DND-41 (cell line): Measurements from ENCODE around the gene COPG2.

ENCODE experiments used
- ATAC-seq: fragments of 200-7000 bp; cut with Tn5 transposase; 3 replicates; pipeline ENCODE4 v1.9.1; 2021; ENCODE audit warnings: low read depth; ENCODE audit not compliant: insufficient read depth
- DNase-seq: peaks from one replicate; pipeline ENCODE4 v3.0.0-alpha.2; 2020
- H2AFZ ChIP-seq: 2 replicates; pipeline ENCODE4 v1.6.0; 2012; ENCODE audit warnings: low read depth, low read length
- H3K27ac ChIP-seq: 2 replicates; pipeline ENCODE4 v1.5.1; 2012; ENCODE audit warnings: low read length, inconsistent platforms
- H3K27me3 ChIP-seq: fragments of 200-600 bp; sonication (generic); 2 replicates; pipeline ENCODE4 v1.6.0; 2012; ENCODE audit warnings: low read length, mild to moderate bottlenecking, inconsistent platforms; ENCODE audit not compliant: insufficient read depth, poor library complexity
- H3K36me3 ChIP-seq: 2 replicates; pipeline ENCODE4 v1.5.1; 2012; ENCODE audit warnings: low read length, inconsistent platforms; ENCODE audit not compliant: insufficient read depth
- H3K4me1 ChIP-seq: 2 replicates; pipeline ENCODE4 v1.5.1; 2012; ENCODE audit warnings: mild to moderate bottlenecking, low read length; ENCODE audit not compliant: insufficient read depth
- H3K4me2 ChIP-seq: 2 replicates; pipeline ENCODE4 v1.6.0; 2012; ENCODE audit warnings: mild to moderate bottlenecking, moderate library complexity, low read length, inconsistent platforms; ENCODE audit not compliant: insufficient read depth
- H3K4me3 ChIP-seq, 2 experiments: fragments of 200-600 bp in 1 of 2; shearing (Covaris generic) in 1 of 2; 2 replicates each; pipeline ENCODE4 v1.5.1; 2012 to 2016; ENCODE audit warnings: inconsistent platforms in 2 of 2, low read length in 2 of 2, mild to moderate bottlenecking in 2 of 2, low read depth in 1 of 2, moderate library complexity in 1 of 2
- H3K79me2 ChIP-seq: 2 replicates; pipeline ENCODE4 v1.6.0; 2012; ENCODE audit warnings: low read length, inconsistent platforms; ENCODE audit not compliant: insufficient read depth
- H3K9ac ChIP-seq: 2 replicates; pipeline ENCODE4 v1.6.0; 2012; ENCODE audit warnings: low read depth, mild to moderate bottlenecking, inconsistent platforms, low read length, moderate library complexity
- H3K9me3 ChIP-seq: 2 replicates; pipeline ENCODE4 v1.5.1; 2012; ENCODE audit warnings: low read length, moderate library complexity, mild to moderate bottlenecking, inconsistent platforms; ENCODE audit not compliant: insufficient read depth, severe bottlenecking
- H4K20me1 ChIP-seq: 2 replicates; pipeline ENCODE4 v1.6.0; 2012; ENCODE audit warnings: low read length; ENCODE audit not compliant: insufficient read depth
- EZH2 ChIP-seq: IDR thresholded peaks from 3 replicates; pipeline ENCODE4 v1.6.1; 2012; ENCODE audit warnings: borderline replicate concordance, low read depth, mild to moderate bottlenecking, moderate library complexity, low read length, inconsistent platforms; ENCODE audit not compliant: severe bottlenecking
- TF ChIP-seq, protein P1 (sequence below): IDR thresholded peaks from 2 replicates; pipeline ENCODE4 v1.5.1; 2012; ENCODE audit warnings: borderline replicate concordance, low read length, moderate library complexity, mild to moderate bottlenecking; ENCODE audit not compliant: poor library complexity, severe bottlenecking; ENCODE audit errors: extremely low read depth

Gene COPG2

DNA sequence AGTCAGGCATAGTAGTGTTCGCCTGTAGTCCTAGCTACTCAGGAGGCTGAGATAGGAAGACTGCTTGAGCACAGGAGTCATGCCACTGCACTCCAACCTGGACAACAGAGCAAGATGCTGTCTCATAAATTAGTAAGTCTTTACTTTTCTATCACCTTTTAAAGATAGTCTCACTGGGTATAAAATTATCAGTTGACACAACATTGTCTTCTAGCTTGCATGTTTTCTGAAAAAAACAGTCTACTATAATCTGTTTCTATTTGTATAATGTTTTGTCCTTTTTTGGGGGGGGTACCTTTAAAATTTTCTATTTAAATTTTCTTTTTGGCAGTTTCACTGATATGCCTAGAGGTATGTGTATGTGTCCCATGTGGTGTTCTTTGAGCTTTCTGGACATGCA is 39.6 kb downstream of the COPG2 start:
- no peaks in the 10 kb centered on the region for H3K27me3 ChIP-seq
- H3K9ac ChIP-seq, result no peak overlapping the region
- H3K9me3 ChIP-seq, result peaks cover 3% of the 10 kb centered on the region
- H3K4me1 ChIP-seq, result no peaks in the 10 kb centered on the region
- H3K27ac ChIP-seq, result no peak overlapping the region
- no peaks in the 10 kb centered on the region for H3K79me2 ChIP-seq
- TF ChIP-seq, protein P1, sequence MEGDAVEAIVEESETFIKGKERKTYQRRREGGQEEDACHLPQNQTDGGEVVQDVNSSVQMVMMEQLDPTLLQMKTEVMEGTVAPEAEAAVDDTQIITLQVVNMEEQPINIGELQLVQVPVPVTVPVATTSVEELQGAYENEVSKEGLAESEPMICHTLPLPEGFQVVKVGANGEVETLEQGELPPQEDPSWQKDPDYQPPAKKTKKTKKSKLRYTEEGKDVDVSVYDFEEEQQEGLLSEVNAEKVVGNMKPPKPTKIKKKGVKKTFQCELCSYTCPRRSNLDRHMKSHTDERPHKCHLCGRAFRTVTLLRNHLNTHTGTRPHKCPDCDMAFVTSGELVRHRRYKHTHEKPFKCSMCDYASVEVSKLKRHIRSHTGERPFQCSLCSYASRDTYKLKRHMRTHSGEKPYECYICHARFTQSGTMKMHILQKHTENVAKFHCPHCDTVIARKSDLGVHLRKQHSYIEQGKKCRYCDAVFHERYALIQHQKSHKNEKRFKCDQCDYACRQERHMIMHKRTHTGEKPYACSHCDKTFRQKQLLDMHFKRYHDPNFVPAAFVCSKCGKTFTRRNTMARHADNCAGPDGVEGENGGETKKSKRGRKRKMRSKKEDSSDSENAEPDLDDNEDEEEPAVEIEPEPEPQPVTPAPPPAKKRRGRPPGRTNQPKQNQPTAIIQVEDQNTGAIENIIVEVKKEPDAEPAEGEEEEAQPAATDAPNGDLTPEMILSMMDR, result no peak
- no peak for TF ChIP-seq EZH2
- no peak overlapping the region for H2AFZ ChIP-seq
- H3K4me3 ChIP-seq, result no peak overlapping the region
- H3K36me3 ChIP-seq, result no peaks in the 10 kb centered on the region
- no peaks in the 10 kb centered on the region for H4K20me1 ChIP-seq
- no peak overlapping the region for H3K4me2 ChIP-seq
- ATAC-seq (no peak), DNase-seq (no peak)

GRCh38 chr7:130627775-130628174 is 40.8 kb downstream of the COPG2 start:
- Histone ChIP-seq H3K4me2 (no peak overlapping the region), H3K27me3 (no peaks in the 10 kb centered on the region), H3K9me3 (peaks cover 3% of the 10 kb centered on the region), H3K79me2 (no peaks in the 10 kb centered on the region), H3K4me3 (no peak overlapping the region), H3K4me1 (no peaks in the 10 kb centered on the region), H3K27ac (no peak overlapping the region), H3K9ac (no peak overlapping the region), H2AFZ (no peak overlapping the region), H3K36me3 (no peaks in the 10 kb centered on the region), H4K20me1 (no peaks in the 10 kb centered on the region)
- ATAC-seq (no peak), DNase-seq (no peak)
- no peak for TF ChIP-seq EZH2
- TF ChIP-seq, protein P1, result no peak

- TF ChIP-seq EZH2, result no peak
- TF ChIP-seq, protein P1, result no peak
- H3K27ac ChIP-seq, result no peak overlapping the region
- H3K36me3 ChIP-seq, result no peaks in the 10 kb centered on the region
- H3K4me3 ChIP-seq, result no peak overlapping the region
- no peaks in the 10 kb centered on the region for H3K4me1 ChIP-seq
- H3K9ac ChIP-seq, result no peak overlapping the region
- DNase-seq, result no peak
- H2AFZ ChIP-seq, result no peak overlapping the region
- H3K79me2 ChIP-seq, result no peaks in the 10 kb centered on the region
- no peaks in the 10 kb centered on the region for H3K9me3 ChIP-seq
- H4K20me1 ChIP-seq, result no peaks in the 10 kb centered on the region
- H3K27me3 ChIP-seq, result no peaks in the 10 kb centered on the region
- no peak overlapping the region for H3K4me2 ChIP-seq
- ATAC-seq, result no peak
These were observed 45.7 kb downstream of the COPG2 start for GRCh38 chr7:130622866-130623265.

DNA sequence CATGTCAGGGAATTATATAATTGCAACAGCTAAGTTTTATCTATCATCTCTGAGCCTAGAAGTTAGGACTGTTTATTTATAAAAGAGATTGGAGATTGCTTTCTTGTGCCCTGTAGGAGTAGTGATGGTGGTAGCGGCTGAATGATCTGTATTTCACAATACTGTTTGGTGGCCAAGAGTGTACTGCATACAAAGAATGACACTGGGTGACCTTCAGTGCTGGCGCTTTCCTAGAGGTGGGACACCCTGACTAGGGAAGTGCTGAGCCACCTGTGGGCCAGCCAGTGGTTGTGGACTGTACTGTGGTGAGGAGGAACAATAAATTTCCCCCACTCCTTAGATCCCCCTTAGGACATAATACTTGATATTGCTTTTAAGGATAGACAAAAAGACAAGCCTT is 53.0 kb downstream of the COPG2 start:
- Histone ChIP-seq H3K27me3 (no peaks in the 10 kb centered on the region), H3K9me3 (no peaks in the 10 kb centered on the region), H2AFZ (no peak overlapping the region), H3K9ac (no peak overlapping the region), H3K27ac (no peak overlapping the region), H3K4me1 (no peaks in the 10 kb centered on the region), H4K20me1 (no peaks in the 10 kb centered on the region), H3K4me2 (no peak overlapping the region), H3K4me3 (no peak overlapping the region), H3K36me3 (peaks cover 16% of the 10 kb centered on the region), H3K79me2 (no peaks in the 10 kb centered on the region)
- no peak for TF ChIP-seq EZH2
- TF ChIP-seq, protein P1, result no peak
- DNase-seq (no peak), ATAC-seq (no peak)
